A673 (cell line): Measurements from ENCODE around the gene TSNAXIP1.

ENCODE experiments used
- EZH2 ChIP-seq: fragments of 200-600 bp; sonication (generic); IDR thresholded peaks from 2 replicates; pipeline ENCODE4 v1.6.1; 2017; ENCODE audit warnings: borderline replicate concordance, low read depth, mild to moderate bottlenecking, mixed read lengths, antibody characterized with exemption, low read length; ENCODE audit not compliant: poor library complexity, severe bottlenecking
- TF ChIP-seq, protein P1 (sequence below): fragments of 300-800, 200-600 bp; sonication (generic); conservative IDR thresholded peaks from 2 replicates; pipeline ENCODE4 v1.5.1; 2017; ENCODE audit warnings: low read depth, mild to moderate bottlenecking, antibody characterized with exemption, low read length, moderate library complexity, mixed read lengths

GRCh38 chr16:67770346-67770991 is 36.2 kb upstream of the TSNAXIP1 start:
- TF ChIP-seq, protein P1, sequence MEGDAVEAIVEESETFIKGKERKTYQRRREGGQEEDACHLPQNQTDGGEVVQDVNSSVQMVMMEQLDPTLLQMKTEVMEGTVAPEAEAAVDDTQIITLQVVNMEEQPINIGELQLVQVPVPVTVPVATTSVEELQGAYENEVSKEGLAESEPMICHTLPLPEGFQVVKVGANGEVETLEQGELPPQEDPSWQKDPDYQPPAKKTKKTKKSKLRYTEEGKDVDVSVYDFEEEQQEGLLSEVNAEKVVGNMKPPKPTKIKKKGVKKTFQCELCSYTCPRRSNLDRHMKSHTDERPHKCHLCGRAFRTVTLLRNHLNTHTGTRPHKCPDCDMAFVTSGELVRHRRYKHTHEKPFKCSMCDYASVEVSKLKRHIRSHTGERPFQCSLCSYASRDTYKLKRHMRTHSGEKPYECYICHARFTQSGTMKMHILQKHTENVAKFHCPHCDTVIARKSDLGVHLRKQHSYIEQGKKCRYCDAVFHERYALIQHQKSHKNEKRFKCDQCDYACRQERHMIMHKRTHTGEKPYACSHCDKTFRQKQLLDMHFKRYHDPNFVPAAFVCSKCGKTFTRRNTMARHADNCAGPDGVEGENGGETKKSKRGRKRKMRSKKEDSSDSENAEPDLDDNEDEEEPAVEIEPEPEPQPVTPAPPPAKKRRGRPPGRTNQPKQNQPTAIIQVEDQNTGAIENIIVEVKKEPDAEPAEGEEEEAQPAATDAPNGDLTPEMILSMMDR: no peak
- no peak for TF ChIP-seq EZH2
